ENCODE data around the gene ZFHX2.

The ZFHX2 gene

DNA sequence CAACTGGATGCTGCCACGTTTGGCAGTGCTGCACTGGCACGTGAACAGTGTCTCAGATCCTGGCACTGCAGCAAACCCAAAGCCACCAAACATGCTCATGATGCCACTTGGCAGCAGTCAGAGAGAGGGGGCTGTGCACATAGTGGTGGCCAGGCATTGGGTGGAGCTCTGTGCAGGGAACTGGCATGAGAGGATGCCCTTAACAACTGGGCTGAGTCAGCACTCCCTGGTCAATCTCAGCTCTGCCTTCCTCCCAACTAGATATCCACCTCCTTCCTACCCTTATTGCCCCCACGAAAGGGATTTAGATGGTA lies 37.0 kb downstream of the ZFHX2 start:
- FAIRE-seq: no peak

DNA sequence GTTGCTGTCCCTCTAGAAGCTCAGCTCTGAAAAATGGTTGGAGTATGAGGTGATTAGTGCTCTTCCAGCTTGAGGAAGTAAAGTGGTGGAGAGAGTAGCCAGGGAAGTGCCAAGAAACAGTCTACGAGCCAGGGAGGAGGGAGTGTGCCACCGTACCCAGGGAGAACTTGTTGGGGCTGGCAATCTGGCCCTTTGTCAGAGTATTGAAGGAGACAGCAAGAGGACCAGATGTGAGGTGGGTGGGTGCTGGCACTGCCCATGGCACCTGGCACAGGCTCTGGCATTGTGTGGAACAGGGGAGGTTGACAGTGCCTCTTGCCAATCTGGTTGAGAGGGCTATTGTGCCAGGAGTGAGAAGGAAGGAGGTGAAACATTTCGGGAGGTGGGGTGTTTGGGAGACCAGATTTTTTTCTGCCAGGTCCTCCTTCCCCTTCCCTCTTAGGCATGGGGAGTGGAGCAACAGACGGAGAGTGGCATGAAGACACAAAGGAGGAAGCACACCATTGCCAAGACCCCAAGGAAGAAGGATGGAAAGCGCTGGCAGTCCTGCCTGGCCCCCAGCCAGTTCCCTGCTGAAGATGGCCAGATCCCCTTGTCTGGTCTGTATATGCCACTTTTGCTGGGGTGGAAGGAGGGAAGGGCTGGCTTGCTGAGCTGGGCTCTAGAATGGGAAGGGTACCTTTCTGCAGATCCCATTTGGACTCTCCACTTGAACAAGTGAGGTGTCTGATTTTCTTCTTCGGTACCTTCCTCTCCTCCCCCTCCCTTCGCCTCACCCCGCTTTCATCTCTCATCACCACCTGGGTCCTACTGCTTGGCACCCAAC lies 37.5 kb downstream of the ZFHX2 start:
- FAIRE-seq: no peak

DNA sequence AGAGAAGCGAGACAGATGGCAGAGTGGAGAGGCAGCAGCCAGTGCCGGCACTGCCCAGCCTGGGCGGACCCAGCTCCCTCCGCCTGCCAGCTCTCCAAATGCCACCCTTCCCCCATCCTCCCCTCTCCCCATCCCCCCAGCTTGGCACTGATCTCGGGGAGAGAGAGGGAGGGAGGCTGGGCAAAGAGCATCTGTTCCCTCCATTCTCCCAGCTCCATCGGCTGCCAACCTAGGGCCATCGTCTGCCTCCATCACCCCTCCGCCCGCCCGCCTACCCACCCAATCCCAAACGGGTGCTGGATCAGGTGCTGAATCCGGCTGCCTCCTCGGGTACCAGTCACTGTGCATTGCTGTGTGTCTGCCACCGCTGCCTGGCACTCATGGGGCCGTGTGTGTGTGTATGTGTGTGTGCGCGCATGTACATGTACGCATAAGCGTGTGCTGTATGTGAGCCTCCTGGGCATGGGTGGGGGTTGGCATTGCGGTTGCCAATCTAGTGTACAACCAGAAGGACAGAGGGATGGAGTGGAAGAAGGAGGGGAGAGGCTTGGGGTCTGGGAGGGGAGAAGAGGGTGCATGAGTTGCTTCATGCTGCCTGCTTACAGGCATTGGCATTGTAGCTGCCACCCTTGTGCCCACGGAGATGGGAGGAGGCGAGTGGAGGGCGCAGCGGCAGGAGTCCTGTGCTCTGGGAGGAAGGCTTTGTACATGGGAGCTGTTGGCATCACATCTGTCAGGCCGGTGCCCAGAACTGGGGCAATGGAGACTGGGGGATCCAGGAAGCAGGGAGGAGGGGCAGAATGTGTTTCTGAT lies 38.4 kb downstream of the ZFHX2 start:
- FAIRE-seq: no peak

DNA sequence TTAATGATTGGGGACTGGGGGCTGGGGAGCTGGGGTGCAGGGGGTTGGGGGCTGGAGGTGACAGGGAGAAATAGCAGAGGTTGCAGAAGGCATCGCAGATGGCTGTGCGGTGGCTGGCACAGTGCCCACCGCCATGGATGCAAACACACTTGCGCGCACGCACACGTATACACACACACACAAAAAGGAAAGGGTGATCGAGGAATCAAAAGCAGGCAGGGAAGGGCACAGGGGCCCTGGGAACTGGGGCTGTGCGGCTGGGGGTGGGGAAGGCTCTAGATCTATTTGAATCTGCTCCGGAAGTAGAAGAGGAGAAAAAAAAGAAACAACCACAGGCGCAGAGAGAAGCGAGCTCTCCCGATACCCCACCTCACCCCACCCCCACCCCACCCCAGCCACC lies 39.4 kb downstream of the ZFHX2 start:
- FAIRE-seq: no peak

DNA sequence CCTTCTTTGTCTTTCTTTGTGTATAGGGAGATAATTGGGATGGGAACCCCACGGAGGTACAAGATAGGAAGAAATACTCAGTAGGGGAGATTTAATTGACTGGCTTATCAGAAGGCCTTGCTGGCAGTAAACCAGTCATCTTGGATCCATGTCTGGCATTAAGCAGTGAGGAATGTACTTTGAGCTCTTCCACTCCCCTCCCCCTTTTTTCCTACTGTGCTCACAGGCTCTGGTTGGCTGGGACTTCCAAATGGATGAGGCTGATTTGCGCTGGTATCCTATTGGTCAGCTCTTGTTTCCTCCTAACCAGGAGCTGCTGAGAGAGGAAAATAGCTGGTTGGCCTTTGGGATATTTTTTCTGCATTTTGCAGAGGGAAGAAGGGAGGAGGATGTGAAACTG lies 57.3 kb downstream of the ZFHX2 start:
- no peak for FAIRE-seq

DNA sequence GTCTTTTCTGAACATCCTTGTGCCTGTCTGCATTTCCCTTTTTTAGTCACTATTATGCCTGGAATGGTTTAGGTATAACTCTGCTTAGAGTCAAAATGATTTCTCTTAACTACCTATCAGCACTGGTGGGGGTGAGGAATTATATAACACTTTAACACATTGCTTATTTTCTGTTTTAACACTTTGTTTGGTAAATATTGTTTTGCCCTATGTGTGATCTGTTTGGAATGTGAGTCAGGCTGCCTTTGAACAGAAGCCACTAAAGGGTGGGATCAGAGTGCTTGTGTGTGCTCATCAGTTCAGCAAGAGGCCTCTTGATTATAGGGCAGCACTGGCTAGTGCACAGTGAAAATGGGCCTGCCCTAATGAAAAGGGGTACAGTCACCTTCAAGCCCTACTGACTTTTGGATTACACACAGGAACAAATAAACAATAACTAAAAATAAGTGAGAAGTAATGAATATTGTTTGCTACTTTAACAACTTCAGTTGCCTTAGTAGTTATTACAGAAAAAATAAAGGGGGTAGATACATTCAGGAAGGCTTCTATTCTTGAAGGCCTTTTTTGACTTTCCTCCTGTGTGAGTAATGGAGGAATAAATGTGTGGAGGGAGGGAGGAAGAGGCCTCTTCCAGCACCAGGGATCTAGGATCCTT lies 58.8 kb downstream of the ZFHX2 start:
- FAIRE-seq: no peak

DNA sequence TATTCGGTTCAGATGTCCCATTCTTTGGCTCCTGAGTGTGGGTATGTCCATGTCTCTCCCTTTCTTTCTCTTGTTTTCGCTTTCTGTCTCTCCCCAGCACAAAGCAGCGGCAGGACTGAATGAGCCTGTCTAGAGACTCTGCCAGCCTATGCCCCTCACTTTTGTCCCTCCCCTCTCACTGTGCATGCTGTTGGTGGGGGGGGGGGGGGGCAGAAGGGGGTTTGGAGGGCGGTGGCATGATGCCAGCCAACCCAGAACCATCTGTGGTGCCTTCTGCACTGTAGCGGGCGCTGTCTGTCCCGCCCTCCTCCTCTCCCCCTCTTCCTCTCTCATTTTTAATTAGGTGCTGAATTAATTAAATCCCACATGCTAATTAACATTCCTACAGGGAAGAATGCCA lies 64.3 kb downstream of the ZFHX2 start:
- no peak for FAIRE-seq

DNA sequence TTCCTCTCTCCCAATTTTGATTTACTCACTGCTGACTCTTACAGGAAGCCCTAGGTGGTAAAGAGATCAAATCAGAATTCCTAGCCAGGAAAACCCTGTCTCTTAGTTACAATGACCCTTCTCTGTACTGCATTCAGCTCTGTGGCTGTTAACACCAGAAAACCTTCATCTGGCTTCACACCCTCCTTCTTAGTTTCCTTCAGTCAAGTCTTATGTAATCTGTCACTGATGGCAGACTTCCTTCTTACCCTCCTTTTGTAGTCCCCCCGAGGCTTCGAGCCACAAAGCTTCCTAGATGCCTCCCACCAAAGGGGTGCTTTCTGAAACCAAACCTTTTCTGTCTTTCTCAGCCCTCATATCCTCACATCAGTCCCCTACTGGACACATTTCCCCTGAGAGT lies 65.5 kb downstream of the ZFHX2 start:
- FAIRE-seq: no peak

DNA sequence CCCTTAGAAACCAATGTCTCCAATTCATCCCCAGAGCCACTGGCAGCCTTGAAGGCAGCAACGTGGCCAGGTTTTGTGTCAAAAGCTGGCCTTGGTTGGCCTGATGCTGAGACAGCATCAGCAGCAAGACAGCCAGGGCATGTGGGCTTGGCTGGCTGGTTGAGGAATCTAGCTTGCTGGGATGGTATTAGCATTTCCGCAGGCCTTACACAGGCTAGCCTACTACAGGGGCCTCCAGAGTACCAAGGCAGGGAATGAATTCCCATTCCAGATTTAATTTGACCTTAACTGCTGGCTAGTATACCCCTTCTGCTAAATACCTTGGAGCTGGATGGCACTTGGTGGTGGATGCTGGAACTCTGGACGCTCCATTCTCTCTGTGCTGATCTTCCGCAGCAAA lies 66.2 kb downstream of the ZFHX2 start:
- no peak for FAIRE-seq

DNA sequence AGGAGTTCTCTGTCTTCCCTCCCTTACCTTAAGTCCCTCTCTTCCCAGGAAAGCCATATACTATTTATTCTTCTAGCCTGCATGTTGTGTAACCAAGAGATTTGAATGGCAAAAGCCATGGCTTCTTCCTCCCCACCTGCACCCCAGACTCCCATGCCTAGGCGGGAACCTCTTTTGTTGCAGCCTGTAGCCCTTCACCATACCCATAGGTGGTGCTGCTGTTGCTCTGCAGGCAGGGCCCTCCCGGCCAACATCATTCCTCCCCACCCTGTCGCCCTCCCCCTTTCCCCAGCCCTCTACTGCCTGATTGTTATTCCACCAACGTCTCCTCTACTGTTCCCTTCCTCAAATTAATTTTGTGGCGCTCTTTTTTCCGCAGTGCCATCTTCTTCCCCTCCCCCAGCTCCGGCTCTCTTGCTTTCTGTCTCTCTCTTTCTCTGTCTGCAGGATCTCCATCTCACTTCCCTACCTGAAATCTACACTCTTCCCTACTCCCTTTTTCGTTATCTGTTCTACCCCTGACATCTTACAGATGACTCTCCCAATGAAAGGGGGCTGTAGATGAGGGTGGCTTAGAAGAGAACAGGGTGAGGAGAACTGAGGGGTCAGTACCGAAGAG lies 68.2 kb downstream of the ZFHX2 start:
- FAIRE-seq: no peak

DNA sequence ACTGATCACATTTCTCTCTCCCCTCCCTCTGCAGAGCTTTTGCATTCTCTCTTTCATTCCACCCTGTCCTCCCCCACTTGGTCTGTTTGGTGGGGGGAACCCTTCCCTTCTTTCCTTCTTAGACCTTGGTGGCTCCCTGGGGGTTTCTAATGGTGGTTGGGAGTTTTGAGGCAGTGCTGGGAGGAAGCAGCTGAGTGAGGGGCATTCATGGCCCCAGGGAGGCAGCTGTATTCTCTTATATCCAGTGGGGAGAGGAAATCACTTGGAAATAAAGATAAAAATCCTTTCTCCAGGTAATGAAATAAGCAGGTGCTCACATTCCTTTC lies 68.8 kb downstream of the ZFHX2 start:
- no peak for FAIRE-seq

DNA sequence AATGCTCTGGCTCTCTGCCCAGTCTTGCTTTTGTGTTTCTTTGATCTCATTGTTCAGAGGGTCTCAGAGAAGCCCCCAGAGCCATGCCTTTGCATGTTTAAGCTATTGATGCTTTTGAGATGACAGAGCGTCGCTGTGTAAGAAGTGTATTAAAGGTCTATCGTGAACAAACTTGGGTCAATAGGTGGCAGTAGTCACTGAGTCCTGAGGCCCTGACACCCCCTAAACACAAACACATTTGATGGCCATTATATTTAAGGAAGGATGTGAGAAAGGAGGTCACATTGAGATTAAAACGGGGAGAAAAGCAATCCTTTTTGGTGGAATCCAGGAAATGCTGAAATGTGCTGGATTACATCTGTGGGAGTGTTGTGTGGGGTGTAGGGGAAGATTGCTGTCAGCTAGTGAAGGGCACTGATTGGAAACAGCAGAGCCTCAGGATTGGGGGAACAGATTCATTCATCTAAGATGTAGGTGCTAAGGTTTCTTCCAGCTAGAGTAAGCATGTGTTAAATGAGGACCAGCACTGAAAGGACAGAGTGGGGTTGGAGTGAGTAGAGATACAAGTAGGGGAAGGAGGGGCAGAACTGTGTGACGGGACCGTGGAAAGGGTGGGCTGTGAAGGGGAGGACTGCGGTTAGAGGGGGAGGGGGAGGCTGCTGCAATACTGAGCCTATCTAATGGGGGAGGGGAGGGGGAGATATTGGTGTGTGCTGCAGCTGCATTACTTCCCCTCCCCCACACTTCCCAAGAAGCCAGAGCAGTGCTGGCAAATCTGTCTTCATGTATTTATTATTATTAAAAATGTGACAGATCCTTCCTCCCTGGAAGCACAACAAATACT lies 69.4 kb downstream of the ZFHX2 start:
- FAIRE-seq: no peak

DNA sequence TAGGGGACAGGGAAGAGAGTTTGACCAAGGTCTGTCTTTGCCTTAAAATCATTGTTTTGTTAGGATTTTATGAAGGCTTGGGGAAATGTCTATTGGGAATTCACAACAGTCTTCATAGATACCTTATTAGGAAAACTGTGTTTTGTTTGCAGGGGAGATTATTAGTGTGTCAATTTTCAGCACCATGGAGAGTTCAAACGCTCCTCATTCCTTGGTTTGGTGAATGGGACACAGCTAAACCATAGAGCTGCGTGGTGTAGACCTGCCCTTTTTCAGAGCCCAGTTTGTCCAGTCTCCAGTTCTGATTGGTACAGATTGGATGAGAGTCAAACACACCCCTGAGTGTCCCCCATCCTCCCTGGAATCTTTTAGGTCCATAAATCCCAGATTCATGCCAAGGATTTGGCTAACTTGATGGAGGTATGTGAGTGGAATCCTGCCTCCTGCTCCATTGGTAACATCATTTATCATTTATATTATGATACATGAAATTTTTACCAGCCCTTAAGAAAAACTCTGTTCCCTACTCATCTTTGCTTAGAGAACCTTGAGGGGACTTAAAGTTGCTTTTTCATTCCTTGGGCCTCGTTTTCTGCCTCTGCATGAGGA lies 70.1 kb downstream of the ZFHX2 start:
- FAIRE-seq: no peak

DNA sequence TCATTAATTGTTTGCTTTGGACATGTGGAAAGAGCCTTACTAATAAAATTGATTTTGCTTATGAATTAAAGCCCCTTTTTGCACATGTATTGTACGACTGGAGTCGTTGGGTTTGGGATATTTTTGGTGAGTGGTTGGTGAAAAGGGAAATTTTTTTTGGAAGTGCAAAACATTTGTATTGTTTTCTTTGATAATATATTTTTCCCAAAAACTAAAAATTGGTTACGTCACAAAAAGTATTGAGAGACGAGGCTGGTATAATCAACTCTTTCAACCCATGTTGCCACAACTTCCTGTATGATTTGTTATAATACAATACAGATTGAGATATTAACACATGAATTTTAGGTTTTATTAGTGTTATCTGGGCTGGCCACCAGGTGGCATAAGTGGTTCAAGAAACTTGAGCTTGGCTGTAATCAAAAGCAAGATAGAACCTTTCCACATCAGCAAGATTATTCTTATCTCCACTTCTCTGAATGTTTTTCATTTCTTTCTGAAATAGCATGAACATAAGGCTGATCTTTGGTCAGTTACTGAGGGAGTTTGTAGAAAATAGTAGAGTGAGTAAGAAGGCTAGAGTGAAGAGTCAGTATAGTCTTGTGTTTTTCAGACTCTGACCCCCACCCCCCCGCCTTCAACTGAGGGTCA lies 73.3 kb downstream of the ZFHX2 start:
- peak; percentile 70 for FAIRE-seq

DNA sequence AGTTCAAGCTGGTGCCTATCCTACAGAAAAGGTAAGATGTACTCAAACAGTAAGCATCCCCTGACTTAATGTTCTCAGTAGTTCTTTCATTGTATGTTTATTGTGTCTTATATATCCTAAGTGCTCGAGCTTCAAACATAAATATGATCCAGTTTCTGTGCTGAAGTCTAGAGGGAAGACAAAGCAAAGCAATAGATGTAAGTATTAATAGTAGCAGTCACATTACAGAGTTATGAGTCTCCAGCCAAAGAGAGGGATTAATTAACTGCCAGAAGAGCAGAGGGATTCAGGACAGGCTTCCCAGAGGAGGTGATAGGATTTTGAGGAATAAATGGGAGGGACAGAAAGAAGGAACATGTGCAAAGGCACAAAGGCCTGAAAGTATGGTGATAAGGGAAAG lies 80.6 kb downstream of the ZFHX2 start:
- no peak for FAIRE-seq
